ENCODE results near the gene GPC2.
A peak's percentile ranks its signal among the peaks of the same experiment; 100 is the strongest.
"Not testable (repeated sequence)": the region's sequence is repeated elsewhere in the genome, so short reads cannot be mapped to it uniquely, and the experiment has no call there.

The GPC2 gene

DNA sequence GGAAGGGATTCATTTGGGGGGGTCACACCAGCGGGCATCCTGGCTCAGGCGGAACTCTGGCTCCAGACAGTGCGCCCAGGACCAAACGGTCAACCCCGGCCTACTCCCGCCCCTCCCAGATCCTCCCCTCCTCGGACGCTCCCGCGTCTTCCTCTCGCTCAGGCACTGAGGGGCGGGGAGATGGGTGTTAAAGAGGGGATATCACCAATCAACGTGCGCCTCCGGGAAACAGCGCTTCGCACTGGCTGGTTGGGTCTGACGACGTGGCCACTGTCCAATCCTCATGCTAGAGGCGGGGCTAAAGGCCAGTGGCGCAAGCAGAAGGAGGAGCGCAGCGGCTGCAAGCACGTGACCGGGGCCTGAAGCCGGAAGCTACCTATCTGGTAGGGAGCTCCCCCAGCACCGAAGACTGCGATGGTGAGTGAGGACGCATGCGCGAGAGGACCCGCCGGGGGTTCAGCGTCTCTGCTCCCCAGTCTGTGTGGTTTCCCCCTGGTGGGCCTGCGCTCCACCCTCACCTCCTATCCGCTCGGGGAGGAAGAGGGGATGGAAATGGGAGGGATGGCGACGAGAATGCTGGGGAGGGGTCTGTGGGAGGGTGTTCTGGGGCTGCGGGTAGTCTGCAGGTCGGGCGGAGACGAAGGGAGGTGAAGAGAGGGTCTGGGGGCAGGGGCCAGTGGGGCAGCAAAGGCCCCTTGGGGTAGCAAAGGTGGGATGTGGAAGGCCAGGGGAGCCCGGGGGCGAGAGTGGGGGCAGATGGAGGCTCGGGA, 28.4 kb downstream of the GPC2 start, which contains the start of gene LAMTOR4:
Gene LAMTOR4, plus strand, starts transcription at position 360 of the 770 bp plus-strand sequence. Its CDS starts 55 bp downstream, at position 415.
- peak; percentile 99 for DNase-seq (ENCODE audit: low read depth, low spot score)
- in situ Hi-C loops (cut with HindIII; ENCODE audit: low sequenced_read_pairs) = no loop called here

DNA sequence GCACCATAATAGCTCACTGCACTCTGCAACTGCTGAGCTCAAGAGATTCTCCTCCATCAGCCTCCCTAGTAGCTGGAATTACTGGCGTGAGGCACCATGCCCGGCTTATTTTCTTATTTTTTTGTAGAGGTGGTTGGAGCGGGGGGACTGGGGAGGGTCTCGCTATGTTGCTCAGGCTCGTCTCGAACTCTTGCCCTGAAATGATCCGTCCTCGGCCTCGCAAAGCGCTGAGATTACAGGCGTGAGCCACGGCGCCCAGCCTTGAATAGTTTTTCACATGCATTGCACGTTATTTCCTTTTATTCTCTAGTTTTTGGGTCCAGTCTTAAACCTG, 29.0 kb downstream of the GPC2 start:
- peak overlapping the region; percentile 31 for H3K4me3 ChIP-seq (ENCODE audit: low read depth, low read length)
- in situ Hi-C loops (cut with HindIII; ENCODE audit: low sequenced_read_pairs) = no loop called here
- no peak for DNase-seq (ENCODE audit: low read depth, low spot score)
- TF ChIP-seq, protein P1, sequence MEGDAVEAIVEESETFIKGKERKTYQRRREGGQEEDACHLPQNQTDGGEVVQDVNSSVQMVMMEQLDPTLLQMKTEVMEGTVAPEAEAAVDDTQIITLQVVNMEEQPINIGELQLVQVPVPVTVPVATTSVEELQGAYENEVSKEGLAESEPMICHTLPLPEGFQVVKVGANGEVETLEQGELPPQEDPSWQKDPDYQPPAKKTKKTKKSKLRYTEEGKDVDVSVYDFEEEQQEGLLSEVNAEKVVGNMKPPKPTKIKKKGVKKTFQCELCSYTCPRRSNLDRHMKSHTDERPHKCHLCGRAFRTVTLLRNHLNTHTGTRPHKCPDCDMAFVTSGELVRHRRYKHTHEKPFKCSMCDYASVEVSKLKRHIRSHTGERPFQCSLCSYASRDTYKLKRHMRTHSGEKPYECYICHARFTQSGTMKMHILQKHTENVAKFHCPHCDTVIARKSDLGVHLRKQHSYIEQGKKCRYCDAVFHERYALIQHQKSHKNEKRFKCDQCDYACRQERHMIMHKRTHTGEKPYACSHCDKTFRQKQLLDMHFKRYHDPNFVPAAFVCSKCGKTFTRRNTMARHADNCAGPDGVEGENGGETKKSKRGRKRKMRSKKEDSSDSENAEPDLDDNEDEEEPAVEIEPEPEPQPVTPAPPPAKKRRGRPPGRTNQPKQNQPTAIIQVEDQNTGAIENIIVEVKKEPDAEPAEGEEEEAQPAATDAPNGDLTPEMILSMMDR (IDR thresholded peaks at IDR 0.05; ENCODE audit: low read depth, low read length) = no peak

More for the DNA sequence above, 28.4 kb downstream of the GPC2 start, which contains the start of gene LAMTOR4:
- peak within 1 kb of the TSS; percentile 99 for H3K4me3 ChIP-seq (ENCODE audit: low read depth, low read length)
- TF ChIP-seq, protein P1 (IDR thresholded peaks at IDR 0.05; ENCODE audit: low read depth, low read length) = no peak

DNA sequence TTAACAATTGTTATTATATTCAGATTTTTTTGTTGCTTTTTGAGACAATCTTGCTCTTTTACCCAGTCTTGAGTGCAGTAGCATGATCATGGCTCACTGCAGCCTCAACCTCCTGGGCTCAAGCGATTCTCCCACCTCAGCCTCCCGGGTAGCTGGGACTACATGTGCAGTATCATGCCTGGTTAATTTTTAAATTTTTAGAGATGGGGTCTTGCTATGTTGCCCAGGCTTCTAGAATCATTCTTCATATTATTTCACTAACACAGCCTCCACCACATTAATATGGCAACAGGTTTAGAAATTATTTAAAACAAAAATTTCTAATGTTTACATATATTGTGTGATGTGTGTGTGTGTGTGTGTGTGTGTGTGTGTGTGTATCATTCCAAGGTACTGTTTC, 29.9 kb downstream of the GPC2 start:
- in situ Hi-C loops (cut with HindIII; ENCODE audit: low sequenced_read_pairs) = no loop called here
- no peak overlapping the region for H3K4me3 ChIP-seq (ENCODE audit: low read depth, low read length)
- DNase-seq (ENCODE audit: low read depth, low spot score) = no peak

DNA sequence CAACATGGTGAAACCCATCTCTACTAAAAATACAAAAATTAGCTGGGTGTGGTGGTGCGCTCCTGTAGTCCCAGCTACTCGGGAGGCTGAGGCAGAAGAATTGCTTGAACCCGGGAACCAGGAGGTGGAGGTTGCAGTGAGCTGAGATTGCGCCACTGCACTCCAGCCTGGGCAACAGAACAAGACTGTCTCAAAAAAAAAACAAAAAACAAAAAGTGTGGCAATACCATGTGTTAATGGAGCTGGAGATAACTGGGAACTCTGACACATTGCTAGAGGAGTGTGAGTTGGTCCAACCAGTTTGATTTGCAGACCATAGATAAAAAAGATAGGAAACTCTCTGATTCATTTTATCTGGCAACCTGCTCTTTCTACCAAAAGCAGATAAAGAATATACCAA, 30.8 kb downstream of the GPC2 start:
- in situ Hi-C loops (cut with HindIII; ENCODE audit: low sequenced_read_pairs); DNase-seq (ENCODE audit: low read depth, low spot score); H3K4me3 ChIP-seq (ENCODE audit: low read depth, low read length): not testable (repeated sequence)

More for the DNA sequence above, 29.9 kb downstream of the GPC2 start:
- TF ChIP-seq, protein P1 (IDR thresholded peaks at IDR 0.05; ENCODE audit: low read depth, low read length) = no peak

DNA sequence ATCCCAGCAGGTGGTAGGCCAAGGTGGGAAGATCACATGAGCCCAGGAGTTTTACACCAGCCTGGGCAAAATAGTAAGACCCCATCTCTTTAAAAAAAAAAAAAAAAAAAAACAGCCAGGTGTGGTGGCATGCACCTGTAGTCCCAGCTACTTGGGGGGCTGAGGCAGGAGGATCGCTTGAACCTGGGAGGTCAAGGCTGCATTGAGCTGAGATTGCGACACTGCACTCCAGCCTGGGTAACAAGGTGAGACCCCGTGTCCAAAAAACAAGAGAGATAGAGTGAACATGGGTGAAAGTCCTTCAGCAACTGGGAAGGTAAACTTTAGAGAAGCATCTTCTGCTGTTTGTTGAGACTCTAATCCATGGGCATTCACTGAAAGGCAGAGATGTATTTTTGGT, 34.7 kb downstream of the GPC2 start:
- in situ Hi-C loops (cut with HindIII; ENCODE audit: low sequenced_read_pairs) = no loop called here
- TF ChIP-seq, protein P1 (IDR thresholded peaks at IDR 0.05; ENCODE audit: low read depth, low read length) = no peak
- no peak overlapping the region for H3K4me3 ChIP-seq (ENCODE audit: low read depth, low read length)
- no peak for DNase-seq (ENCODE audit: low read depth, low spot score)

DNA sequence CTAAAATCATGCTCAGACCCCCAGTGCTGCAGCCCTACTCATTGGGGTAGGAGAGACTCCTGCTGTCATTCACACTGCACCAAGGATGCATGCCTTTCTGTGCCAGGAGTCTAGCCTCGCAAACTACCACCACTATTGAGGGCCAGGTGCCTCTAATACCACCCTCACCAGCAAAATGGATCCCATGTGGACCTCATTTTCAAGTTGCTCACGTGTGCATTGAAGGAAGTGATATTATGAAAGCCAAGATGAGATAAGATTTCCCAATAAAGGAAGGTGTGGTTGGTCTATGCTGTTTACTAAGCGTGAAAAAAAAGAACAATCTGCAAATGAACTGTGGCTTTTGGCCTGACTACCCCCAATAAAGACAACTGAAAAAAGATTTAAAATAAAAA, 35.6 kb downstream of the GPC2 start:
- no peak overlapping the region for H3K4me3 ChIP-seq (ENCODE audit: low read depth, low read length)

More for the DNA sequence above, 35.6 kb downstream of the GPC2 start:
- in situ Hi-C loops (cut with HindIII; ENCODE audit: low sequenced_read_pairs) = no loop called here
- TF ChIP-seq, protein P1 (IDR thresholded peaks at IDR 0.05; ENCODE audit: low read depth, low read length) = no peak
- DNase-seq (ENCODE audit: low read depth, low spot score) = no peak

Data from astrocyte of the spinal cord (primary cell).